Measurements from ENCODE around the gene FKBP1A. TPM values are rescaled to one million over a fixed set of nuclear protein-coding genes. Genes with fewer than 3 reads are reported as not detected.

The FKBP1A gene
- total RNA-seq, 1 experiment from 2014 or later: 166 TPM

- no TSS peak for BruUV-seq (replicated peaks)
- DNase-seq: no peak
- Mint-ChIP-seq H3K27ac (ENCODE audit: unreplicated experiment) (no peak overlapping the region), H3K4me1 (ENCODE audit: low read depth, unreplicated experiment) (no peaks in the 10 kb centered on the region), H3K36me3 (ENCODE audit: insufficient read depth, unreplicated experiment) (no peaks in the 10 kb centered on the region), H3K9me3 (ENCODE audit: low read depth, unreplicated experiment) (no peaks in the 10 kb centered on the region), H3K4me3 (ENCODE audit: low read depth, unreplicated experiment) (no peak overlapping the region), H3K27me3 (ENCODE audit: unreplicated experiment) (no peaks in the 10 kb centered on the region)
- no peak for TF ChIP-seq CTCF (IDR thresholded peaks at IDR 0.05; ENCODE audit: unreplicated experiment)
- CTCF ChIA-PET: no interaction called here
- intact Hi-C loops (cut with micrococcal nuclease; ENCODE audit: unreplicated experiment): no loop called here
These were observed 51.1 kb downstream of the FKBP1A start for GRCh38 chr20:1341561-1342265.

GRCh38 chr20:1338801-1339200 is 54.1 kb downstream of the FKBP1A start:
- Mint-ChIP-seq H3K4me1 (ENCODE audit: low read depth, unreplicated experiment) (no peaks in the 10 kb centered on the region), H3K27ac (ENCODE audit: unreplicated experiment) (no peak overlapping the region), H3K27me3 (ENCODE audit: unreplicated experiment) (no peaks in the 10 kb centered on the region), H3K4me3 (ENCODE audit: low read depth, unreplicated experiment) (no peak overlapping the region), H3K9me3 (ENCODE audit: low read depth, unreplicated experiment) (no peaks in the 10 kb centered on the region), H3K36me3 (ENCODE audit: insufficient read depth, unreplicated experiment) (no peaks in the 10 kb centered on the region)
- intact Hi-C loops (cut with micrococcal nuclease; ENCODE audit: unreplicated experiment): no loop called here
- CTCF ChIA-PET: no interaction called here
- no TSS peak for BruUV-seq (replicated peaks)
- no peak for TF ChIP-seq CTCF (IDR thresholded peaks at IDR 0.05; ENCODE audit: unreplicated experiment)
- no peak for DNase-seq

GRCh38 chr20:1338096-1338495 is 54.8 kb downstream of the FKBP1A start:
- Mint-ChIP-seq H3K4me1 (ENCODE audit: low read depth, unreplicated experiment) (no peaks in the 10 kb centered on the region), H3K9me3 (ENCODE audit: low read depth, unreplicated experiment) (no peaks in the 10 kb centered on the region), H3K27me3 (ENCODE audit: unreplicated experiment) (no peaks in the 10 kb centered on the region), H3K27ac (ENCODE audit: unreplicated experiment) (no peak overlapping the region), H3K36me3 (ENCODE audit: insufficient read depth, unreplicated experiment) (no peaks in the 10 kb centered on the region), H3K4me3 (ENCODE audit: low read depth, unreplicated experiment) (no peak overlapping the region)
- no TSS peak for BruUV-seq (replicated peaks)
- CTCF ChIA-PET: no interaction called here
- intact Hi-C loops (cut with micrococcal nuclease; ENCODE audit: unreplicated experiment): no loop called here
- no peak for TF ChIP-seq CTCF (IDR thresholded peaks at IDR 0.05; ENCODE audit: unreplicated experiment)
- no peak for DNase-seq

GRCh38 chr20:1337441-1337840 is 55.4 kb downstream of the FKBP1A start:
- no TSS peak for BruUV-seq (replicated peaks)
- intact Hi-C loops (cut with micrococcal nuclease; ENCODE audit: unreplicated experiment): no loop called here
- H3K27me3 Mint-ChIP-seq (ENCODE audit: unreplicated experiment): no peaks in the 10 kb centered on the region
- CTCF ChIA-PET: no interaction called here
- no peak overlapping the region for H3K4me3 Mint-ChIP-seq (ENCODE audit: low read depth, unreplicated experiment)
- DNase-seq: no peak
- no peak for TF ChIP-seq CTCF (IDR thresholded peaks at IDR 0.05; ENCODE audit: unreplicated experiment)
- no peaks in the 10 kb centered on the region for H3K4me1 Mint-ChIP-seq (ENCODE audit: low read depth, unreplicated experiment)
- no peaks in the 10 kb centered on the region for H3K36me3 Mint-ChIP-seq (ENCODE audit: insufficient read depth, unreplicated experiment)
- H3K27ac Mint-ChIP-seq (ENCODE audit: unreplicated experiment): no peak overlapping the region
- H3K9me3 Mint-ChIP-seq (ENCODE audit: low read depth, unreplicated experiment): no peaks in the 10 kb centered on the region

Data from Calu3 (cell line).